ACC112 (cell line): ENCODE data around the gene TPP1.

ENCODE experiments used
- H2AFZ ChIP-seq: fragments of 200-600 bp; sonication (generic); one replicate; pipeline ENCODE4 v1.6.0; 2017; ENCODE audit warnings: antibody characterized with exemption, low read length; ENCODE audit not compliant: unreplicated experiment
- H3K27ac ChIP-seq: fragments of 200-600 bp; sonication (generic); 2 replicates; pipeline ENCODE4 v1.5.1; 2014; ENCODE audit warnings: low read depth, mild to moderate bottlenecking, antibody characterized with exemption, low read length, moderate library complexity
- H3K27me3 ChIP-seq: fragments of 200-600 bp; sonication (generic); 2 replicates; pipeline ENCODE4 v1.6.1; 2014; ENCODE audit warnings: mild to moderate bottlenecking, antibody characterized with exemption, low read length, moderate library complexity, mixed read lengths; ENCODE audit not compliant: insufficient read depth
- H3K36me3 ChIP-seq: fragments of 200-600 bp; sonication (generic); 2 replicates; pipeline ENCODE4 v1.6.1; 2016; ENCODE audit warnings: mild to moderate bottlenecking, antibody characterized with exemption, low read length, moderate library complexity, mixed read lengths; ENCODE audit not compliant: insufficient read depth
- H3K4me1 ChIP-seq: fragments of 200-600 bp; sonication (generic); one replicate; pipeline ENCODE4 v1.6.1; 2016; ENCODE audit warnings: low read length, mixed read lengths; ENCODE audit not compliant: insufficient read depth, unreplicated experiment, control insufficient read depth
- H3K4me3 ChIP-seq: fragments of 200-600 bp; sonication (generic); 2 replicates; pipeline ENCODE4 v1.5.1; 2014; ENCODE audit warnings: mild to moderate bottlenecking, low read depth, low read length
- H3K79me2 ChIP-seq: fragments of 200-600 bp; sonication (generic); one replicate; pipeline ENCODE4 v1.6.0; 2016; ENCODE audit warnings: low read length; ENCODE audit not compliant: control insufficient read depth, unreplicated experiment, insufficient read depth

The TPP1 gene

GRCh38 chr11:6570691-6571427 is 48.4 kb downstream of the TPP1 start:
- Histone ChIP-seq H3K4me3 (no peak overlapping the region), H3K79me2 (no peaks in the 10 kb centered on the region), H3K27me3 (no peaks in the 10 kb centered on the region), H3K36me3 (no peaks in the 10 kb centered on the region; the same call in 1 of the 2 replicates), H3K4me1 (peaks cover 18% of the 10 kb centered on the region), H2AFZ (no peak overlapping the region), H3K27ac (no peak overlapping the region)

- no peaks in the 10 kb centered on the region for H3K79me2 ChIP-seq
- no peaks in the 10 kb centered on the region; the same call in 1 of the 2 replicates for H3K36me3 ChIP-seq
- H3K27me3 ChIP-seq = no peaks in the 10 kb centered on the region
- no peak overlapping the region for H2AFZ ChIP-seq
- H3K4me1 ChIP-seq = peaks cover 18% of the 10 kb centered on the region
- H3K4me3 ChIP-seq = no peak overlapping the region
- no peak overlapping the region for H3K27ac ChIP-seq
Measured at GRCh38 chr11:6569706-6570105, 49.5 kb downstream of the TPP1 start.

- Histone ChIP-seq H3K27ac (no peak overlapping the region), H2AFZ (no peak overlapping the region), H3K4me3 (no peak overlapping the region), H3K27me3 (no peaks in the 10 kb centered on the region), H3K79me2 (no peaks in the 10 kb centered on the region), H3K36me3 (no peaks in the 10 kb centered on the region; the same call in 1 of the 2 replicates), H3K4me1 (peaks cover 18% of the 10 kb centered on the region)
Measured at GRCh38 chr11:6568191-6568918, 50.9 kb downstream of the TPP1 start.

GRCh38 chr11:6567371-6567745 is 51.9 kb downstream of the TPP1 start:
- H3K4me1 ChIP-seq = peaks cover 16% of the 10 kb centered on the region
- H3K79me2 ChIP-seq = no peaks in the 10 kb centered on the region
- no peak overlapping the region for H3K4me3 ChIP-seq
- no peaks in the 10 kb centered on the region for H3K27me3 ChIP-seq
- H2AFZ ChIP-seq = no peak overlapping the region
- H3K36me3 ChIP-seq = no peaks in the 10 kb centered on the region
- H3K27ac ChIP-seq = no peak overlapping the region

- Histone ChIP-seq H3K27me3 (no peaks in the 10 kb centered on the region), H3K79me2 (no peaks in the 10 kb centered on the region), H3K27ac (no peak overlapping the region), H3K36me3 (no peaks in the 10 kb centered on the region), H2AFZ (no peak overlapping the region), H3K4me1 (peaks cover 11% of the 10 kb centered on the region), H3K4me3 (no peak overlapping the region)
Measured at GRCh38 chr11:6566704-6567370, 52.4 kb downstream of the TPP1 start.

GRCh38 chr11:6565988-6566703 is 53.1 kb downstream of the TPP1 start:
- Histone ChIP-seq H2AFZ (no peak overlapping the region), H3K79me2 (no peaks in the 10 kb centered on the region), H3K27ac (no peak overlapping the region), H3K4me3 (no peak overlapping the region), H3K27me3 (no peaks in the 10 kb centered on the region), H3K4me1 (peaks cover 9% of the 10 kb centered on the region), H3K36me3 (no peaks in the 10 kb centered on the region)

GRCh38 chr11:6565325-6565724 is 53.9 kb downstream of the TPP1 start:
- Histone ChIP-seq H3K4me1 (peaks cover 9% of the 10 kb centered on the region), H2AFZ (no peak overlapping the region), H3K79me2 (no peaks in the 10 kb centered on the region), H3K27me3 (no peaks in the 10 kb centered on the region), H3K36me3 (no peaks in the 10 kb centered on the region), H3K27ac (no peak overlapping the region), H3K4me3 (no peak overlapping the region)

- Histone ChIP-seq H3K27ac (no peak overlapping the region), H2AFZ (no peak overlapping the region), H3K79me2 (no peaks in the 10 kb centered on the region), H3K4me1 (peaks cover 6% of the 10 kb centered on the region), H3K27me3 (no peaks in the 10 kb centered on the region), H3K36me3 (no peaks in the 10 kb centered on the region), H3K4me3 (no peak overlapping the region)
Measured at GRCh38 chr11:6563667-6564066, 55.6 kb downstream of the TPP1 start.

- H2AFZ ChIP-seq = no peak overlapping the region
- no peak overlapping the region for H3K27ac ChIP-seq
- H3K4me3 ChIP-seq = no peak overlapping the region
- H3K27me3 ChIP-seq = no peaks in the 10 kb centered on the region
- no peaks in the 10 kb centered on the region for H3K79me2 ChIP-seq
- no peaks in the 10 kb centered on the region for H3K36me3 ChIP-seq
- peaks cover 1% of the 10 kb centered on the region for H3K4me1 ChIP-seq
Measured at GRCh38 chr11:6563121-6563619, 56.1 kb downstream of the TPP1 start.
